ENCODE results near the gene SCUBE1. TPM values are rescaled to one million over a fixed set of nuclear protein-coding genes. Genes with fewer than 3 reads are reported as not detected.

SCUBE1 gene
- total and polyA plus RNA-seq, 10 of the 15 experiments (the other 5 are each of a cell fraction or from before 2014, with no cell fraction given), result not detected

DNA sequence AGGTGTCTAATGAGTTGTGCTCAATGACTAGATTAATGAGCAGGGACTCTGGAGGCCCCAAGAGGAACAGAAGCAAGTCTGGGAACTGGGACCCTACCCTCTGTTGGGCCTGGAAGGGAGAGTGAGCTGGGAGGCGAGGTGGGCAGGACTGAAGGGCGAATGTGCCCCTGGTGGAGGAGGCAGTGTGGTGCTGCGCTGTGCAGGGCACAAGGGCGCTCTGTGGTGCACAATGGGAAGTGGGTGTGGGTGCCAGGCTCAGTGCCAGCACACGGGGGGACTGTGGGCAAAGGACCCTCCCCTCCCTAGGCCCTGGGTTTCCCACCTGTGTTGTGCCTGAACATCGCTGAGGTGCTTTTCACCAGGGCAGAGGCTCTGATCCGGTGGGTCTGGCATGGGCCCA is 98.8 kb downstream of the SCUBE1 start (continued):
- TF ChIP-seq, protein P1, sequence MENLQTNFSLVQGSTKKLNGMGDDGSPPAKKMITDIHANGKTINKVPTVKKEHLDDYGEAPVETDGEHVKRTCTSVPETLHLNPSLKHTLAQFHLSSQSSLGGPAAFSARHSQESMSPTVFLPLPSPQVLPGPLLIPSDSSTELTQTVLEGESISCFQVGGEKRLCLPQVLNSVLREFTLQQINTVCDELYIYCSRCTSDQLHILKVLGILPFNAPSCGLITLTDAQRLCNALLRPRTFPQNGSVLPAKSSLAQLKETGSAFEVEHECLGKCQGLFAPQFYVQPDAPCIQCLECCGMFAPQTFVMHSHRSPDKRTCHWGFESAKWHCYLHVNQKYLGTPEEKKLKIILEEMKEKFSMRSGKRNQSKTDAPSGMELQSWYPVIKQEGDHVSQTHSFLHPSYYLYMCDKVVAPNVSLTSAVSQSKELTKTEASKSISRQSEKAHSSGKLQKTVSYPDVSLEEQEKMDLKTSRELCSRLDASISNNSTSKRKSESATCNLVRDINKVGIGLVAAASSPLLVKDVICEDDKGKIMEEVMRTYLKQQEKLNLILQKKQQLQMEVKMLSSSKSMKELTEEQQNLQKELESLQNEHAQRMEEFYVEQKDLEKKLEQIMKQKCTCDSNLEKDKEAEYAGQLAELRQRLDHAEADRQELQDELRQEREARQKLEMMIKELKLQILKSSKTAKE (IDR thresholded peaks at IDR 0.05; ENCODE audit: low read depth, poor library complexity, severe bottlenecking), result no peak
- TF ChIP-seq BACH1 (IDR thresholded peaks at IDR 0.05; ENCODE audit: borderline replicate concordance) (no peak), SIX5 (IDR thresholded peaks at IDR 0.05; ENCODE audit: low read depth, low read length, severe bottlenecking) (no peak), DPF2 (IDR thresholded peaks at IDR 0.05) (no peak)

DNA sequence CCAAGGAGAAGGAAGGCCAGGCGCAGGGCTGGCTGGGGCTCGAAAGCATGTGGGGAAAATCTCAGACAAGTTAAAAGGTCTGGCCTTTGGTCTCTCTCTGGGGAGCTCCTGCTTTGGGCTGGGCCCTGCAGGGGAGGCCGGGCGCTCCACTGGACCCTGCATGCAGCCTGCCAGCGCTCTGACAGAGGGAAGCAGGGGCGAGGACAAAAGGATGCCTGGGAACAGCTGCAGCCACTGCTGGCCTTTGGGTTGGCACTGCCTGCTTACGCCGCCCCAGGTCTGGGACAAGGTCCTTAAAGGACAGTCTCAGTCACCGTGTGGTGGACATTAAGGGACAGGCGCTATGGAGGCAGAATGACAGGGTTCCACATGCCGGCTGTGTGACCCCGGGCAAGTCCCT is 99.8 kb downstream of the SCUBE1 start:
- Histone ChIP-seq H3K9me3 (replicated peaks; ENCODE audit: control insufficient read depth, insufficient read depth, low read length) (no peaks in the 10 kb centered on the region), H3K27ac (ENCODE audit: control insufficient read depth, insufficient read depth) (no peak overlapping the region), H3K79me2 (ENCODE audit: control insufficient read depth, insufficient read depth, low read length) (no peaks in the 10 kb centered on the region), H3K4me2 (ENCODE audit: control insufficient read depth, insufficient read depth) (no peak overlapping the region), H4K20me1 (ENCODE audit: control insufficient read depth, insufficient read depth) (no peaks in the 10 kb centered on the region), H2AFZ (ENCODE audit: control insufficient read depth, low read depth, low read length) (no peak overlapping the region), H3K36me3 (ENCODE audit: control insufficient read depth in 2 of 2, insufficient read depth in 2 of 2, low read length in 1 of 2) (no peaks in the 10 kb centered on the region), H3K4me3 (no peak overlapping the region), H3K27me3 (replicated peaks in 1 of 2; ENCODE audit: control insufficient read depth in 2 of 2, insufficient read depth in 2 of 2, low read length in 1 of 2) (peaks cover 0 to 4% of the 10 kb centered on the region in 2 experiments; a peak in 2 of 4 replicates), H3K9ac (ENCODE audit: control insufficient read depth, insufficient read depth, low read length) (no peak overlapping the region), H3K4me1 (ENCODE audit: control insufficient read depth, insufficient read depth, low read length) (no peaks in the 10 kb centered on the region; the same call in 1 of the 2 replicates)
- in situ Hi-C loops (cut with MboI) (no loop called here), intact Hi-C loops (cut with micrococcal nuclease; ENCODE audit: unreplicated experiment) (no loop called here)
- ChIA-PET CTCF (no interaction called here), RAD21 (ENCODE audit: unreplicated experiment) (no interaction called here), SMC1A (ENCODE audit: uncharacterized antibody, unreplicated experiment) (no interaction called here), POLR2A (no interaction called here)
- 40% methylated on average over 12 of the region's 12 CpGs for WGBS (ENCODE audit: insufficient coverage, insufficient replicate concordance, low lambda C conversion rate, missing lambda C conversion rate)
- FAIRE-seq (no peak), DNase-seq (ENCODE audit: low read depth, low spot score) (no peak), ATAC-seq (no peak)
- TF ChIP-seq FOS (IDR thresholded peaks at IDR 0.05; ENCODE audit: borderline replicate concordance, extremely low read depth, insufficient read length), result no peak
- BruUV-seq (replicated peaks), result no TSS peak

All from GM12878 (cell line).